Stimulated activated CD4-positive, alpha-beta T cell treated with anti-CD3 and anti-CD28 coated beads, Interleukin-15, amount 100 ng/mL, for 1 hour (primary cell): ENCODE results near the gene FURIN.
"Not testable (repeated sequence)": the region's sequence is repeated elsewhere in the genome, so short reads cannot be mapped to it uniquely, and the experiment has no call there.

ENCODE experiments used
- DNase-seq, 2 donors: peaks; one replicate each; pipeline ENCODE4 v3.0.0-alpha.2; 2020; ENCODE audit warnings: low read depth in 1 of 2, low spot score in 1 of 2

The FURIN gene

GRCh38 chr15:90914305-90915080, 46.1 kb downstream of the FURIN start:
- no peak for DNase-seq

GRCh38 chr15:90915216-90915807, 46.9 kb downstream of the FURIN start:
- DNase-seq: no peak

- DNase-seq: no peak
These were observed 47.5 kb downstream of the FURIN start for GRCh38 chr15:90915808-90916440.

GRCh38 chr15:90916461-90916860, 48.1 kb downstream of the FURIN start:
- DNase-seq: no peak

GRCh38 chr15:90917569-90917968, 49.2 kb downstream of the FURIN start:
- no peak for DNase-seq

GRCh38 chr15:90918034-90918788, 49.8 kb downstream of the FURIN start:
- DNase-seq: no peak

GRCh38 chr15:90918835-90919234, 50.4 kb downstream of the FURIN start:
- DNase-seq: no peak

- no peak for DNase-seq
These were observed 53.5 kb downstream of the FURIN start for GRCh38 chr15:90921887-90922286.

- DNase-seq: not testable (repeated sequence)
These were observed 54.4 kb downstream of the FURIN start for GRCh38 chr15:90922712-90923322.

- DNase-seq: no peak
These were observed 56.0 kb downstream of the FURIN start for GRCh38 chr15:90924375-90924774.

GRCh38 chr15:90926766-90927165, 58.4 kb downstream of the FURIN start:
- not testable (repeated sequence) for DNase-seq

- DNase-seq: not testable (repeated sequence)
These were observed 59.7 kb downstream of the FURIN start for GRCh38 chr15:90928106-90928505.

- no peak for DNase-seq
These were observed 61.0 kb downstream of the FURIN start for GRCh38 chr15:90929246-90930019.

- no peak for DNase-seq
These were observed 62.6 kb downstream of the FURIN start for GRCh38 chr15:90930861-90931574.

- DNase-seq: no peak
These were observed 63.1 kb downstream of the FURIN start for GRCh38 chr15:90931575-90931827.

GRCh38 chr15:90931828-90932659, 63.7 kb downstream of the FURIN start, which contains the start of gene HDDC3:
Gene HDDC3, minus strand, starts transcription at chr15:90932549. Its CDS starts 9 bp downstream, at chr15:90932540.
- peak; percentile 81 to 92 for DNase-seq

GRCh38 chr15:90932660-90932991, 64.2 kb downstream of the FURIN start:
- DNase-seq: no peak
